ENCODE results near the gene PIGR.

PIGR gene

GRCh38 chr1:206955476-206956451 is 9.5 kb upstream of the PIGR start:
- no peak for TF ChIP-seq CTCF (conservative IDR thresholded peaks at IDR 0.05; ENCODE audit: low read depth)
- no peak for DNase-seq (ENCODE audit: low spot score)
- CTCF ChIA-PET, result no interaction called here
- H3K27ac ChIP-seq, result no peak overlapping the region
- POLR2A ChIA-PET (ENCODE audit: low non-redundant PET), result no interaction called here

DNA sequence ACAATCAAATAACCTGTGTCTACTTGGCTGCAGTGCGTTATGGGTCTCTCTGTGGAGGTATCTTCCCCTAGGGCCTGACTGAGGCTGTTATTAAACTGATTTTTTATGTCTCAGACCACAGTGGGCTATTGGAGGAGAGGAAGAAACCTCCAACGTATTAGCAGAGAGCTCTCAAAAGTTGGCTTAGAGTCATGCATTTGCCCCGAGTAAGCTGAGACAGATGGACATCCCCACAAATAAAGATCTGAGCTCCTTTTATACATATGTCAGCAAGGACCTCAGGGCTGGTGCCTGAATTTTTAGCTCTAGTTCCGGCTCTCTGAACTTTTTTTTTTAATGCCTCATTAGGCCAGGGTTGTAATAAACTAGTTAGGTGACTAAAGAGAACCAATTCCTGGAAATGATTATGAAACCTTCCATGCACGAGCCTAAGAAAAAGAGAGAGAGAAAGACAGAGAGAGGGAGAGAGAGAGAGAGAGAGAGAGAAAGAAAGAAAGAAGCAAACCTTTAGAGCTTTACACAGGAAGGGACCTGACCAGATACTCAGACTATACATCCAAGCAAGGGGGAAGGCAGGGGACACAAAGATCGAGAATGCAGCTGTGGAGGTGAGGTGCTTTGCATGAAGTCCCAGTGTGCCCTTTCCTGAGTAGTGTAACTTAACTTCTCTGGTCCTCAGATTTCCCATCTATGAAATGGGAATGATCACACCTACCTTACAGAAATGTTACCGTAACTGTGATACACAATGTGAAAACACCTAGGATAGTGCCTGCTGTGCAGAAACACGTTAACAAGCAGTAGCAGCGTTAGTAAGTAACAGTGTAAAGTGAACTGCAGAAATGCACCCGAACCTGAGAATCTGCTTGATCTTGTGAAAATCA is 8.4 kb upstream of the PIGR start:
- POLR2A ChIA-PET (ENCODE audit: low non-redundant PET), result no interaction called here
- DNase-seq (ENCODE audit: low spot score), result no peak
- no peak overlapping the region for H3K27ac ChIP-seq
- CTCF ChIA-PET, result interaction anchor here (0.6 kb wide), 1 partner anchor 51 kb away, joined by 3 read pairs; no protein-coding TSS in a partner anchor
- no peak for TF ChIP-seq CTCF (conservative IDR thresholded peaks at IDR 0.05; ENCODE audit: low read depth)

GRCh38 chr1:206953626-206954025 is 7.4 kb upstream of the PIGR start:
- no peak overlapping the region for H3K27ac ChIP-seq
- TF ChIP-seq CTCF (conservative IDR thresholded peaks at IDR 0.05; ENCODE audit: low read depth), result no peak
- CTCF ChIA-PET, result no interaction called here
- POLR2A ChIA-PET (ENCODE audit: low non-redundant PET), result no interaction called here
- DNase-seq (ENCODE audit: low spot score), result no peak

DNA sequence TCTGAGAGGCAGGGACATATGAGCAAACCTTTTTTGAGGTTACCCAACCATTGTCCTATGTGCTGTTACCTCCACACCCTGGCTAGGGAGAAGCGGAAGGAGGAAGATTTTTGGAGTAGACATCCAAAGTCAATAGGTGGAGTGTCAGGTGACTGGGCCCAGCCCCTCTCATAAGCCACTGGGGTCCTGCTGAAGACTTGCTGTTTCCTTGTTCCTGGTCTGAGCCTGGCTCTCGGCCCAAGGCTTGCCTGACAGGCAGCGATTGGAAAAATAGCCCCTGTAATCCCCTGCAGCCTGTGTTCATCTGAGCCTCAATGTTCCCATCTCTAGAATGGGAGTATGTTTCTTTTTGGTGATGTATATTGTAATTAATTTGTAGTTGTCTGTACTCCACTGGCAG is 6.9 kb upstream of the PIGR start:
- H3K27ac ChIP-seq, result no peak overlapping the region
- CTCF ChIA-PET, result no interaction called here
- no peak for DNase-seq (ENCODE audit: low spot score)
- POLR2A ChIA-PET (ENCODE audit: low non-redundant PET), result no interaction called here
- TF ChIP-seq CTCF (conservative IDR thresholded peaks at IDR 0.05; ENCODE audit: low read depth), result no peak

DNA sequence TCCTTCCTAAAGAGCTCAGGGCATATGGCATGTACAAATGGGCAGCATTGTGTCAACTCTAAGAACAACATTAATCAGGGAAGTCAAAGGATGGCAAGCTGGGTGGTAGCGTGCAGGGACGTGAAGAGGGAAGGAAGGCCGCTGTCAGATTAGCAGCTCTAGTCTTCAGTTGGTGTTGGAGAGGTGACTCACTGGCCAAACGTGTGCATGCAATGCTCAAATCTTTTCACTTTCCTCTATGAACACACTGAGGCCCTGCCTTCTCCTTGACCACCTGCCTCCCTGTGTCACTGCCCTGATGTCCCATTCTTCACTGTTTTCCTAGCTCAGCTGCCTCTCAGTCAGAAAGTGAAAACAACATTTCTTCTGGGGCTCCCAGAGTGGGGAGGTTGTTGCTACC is 5.9 kb upstream of the PIGR start:
- POLR2A ChIA-PET (ENCODE audit: low non-redundant PET), result no interaction called here
- no peak for TF ChIP-seq CTCF (conservative IDR thresholded peaks at IDR 0.05; ENCODE audit: low read depth)
- H3K27ac ChIP-seq, result peak overlapping the region; percentile 20; the same call in 1 of the 2 replicates
- DNase-seq (ENCODE audit: low spot score), result peak; percentile 56
- CTCF ChIA-PET, result interaction anchor here (1.2 kb wide), 1 partner anchor 10 kb away, joined by 3 read pairs; no protein-coding TSS in a partner anchor

All from RWPE1 (cell line).